HG03045 (cell line): ENCODE measurements around the gene CHST7.

Source experiments
- ATAC-seq: cut with Tn5 transposase; IDR thresholded peaks from one replicate; pipeline ENCODE4 v1.9.1; 2021; ENCODE audit warnings: mild to moderate bottlenecking, moderate library complexity; ENCODE audit not compliant: unreplicated experiment

CHST7 gene

DNA sequence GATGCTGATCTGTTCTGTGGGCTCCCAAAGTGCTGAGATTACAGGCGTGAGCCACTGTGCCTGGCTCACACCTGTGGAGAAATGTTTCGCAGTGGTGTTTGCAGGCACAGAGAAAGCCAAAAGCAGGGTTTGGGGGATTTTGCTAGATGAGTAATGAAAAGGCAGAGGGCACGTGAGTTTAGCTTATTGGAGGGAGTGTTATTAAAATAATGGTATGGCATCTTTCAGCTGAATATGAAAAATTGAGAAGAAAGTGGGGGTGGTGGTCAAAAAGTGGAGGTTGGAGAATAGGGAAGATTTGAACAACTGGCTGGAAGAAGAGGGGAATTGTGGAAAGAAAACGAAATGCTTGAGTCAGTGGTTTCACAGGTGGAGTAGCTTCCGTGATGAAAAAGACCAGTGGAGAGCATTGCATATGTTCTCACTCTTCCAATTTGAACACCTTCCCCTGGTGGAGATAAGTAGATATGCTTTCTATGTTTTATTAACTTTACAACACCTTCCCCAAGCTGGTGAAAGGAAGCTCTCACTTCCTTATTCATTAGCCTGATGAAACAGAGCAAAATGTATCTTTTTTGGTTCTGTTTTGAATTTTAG lies 1.1 kb upstream of the CHST7 start:
- no peak for ATAC-seq

DNA sequence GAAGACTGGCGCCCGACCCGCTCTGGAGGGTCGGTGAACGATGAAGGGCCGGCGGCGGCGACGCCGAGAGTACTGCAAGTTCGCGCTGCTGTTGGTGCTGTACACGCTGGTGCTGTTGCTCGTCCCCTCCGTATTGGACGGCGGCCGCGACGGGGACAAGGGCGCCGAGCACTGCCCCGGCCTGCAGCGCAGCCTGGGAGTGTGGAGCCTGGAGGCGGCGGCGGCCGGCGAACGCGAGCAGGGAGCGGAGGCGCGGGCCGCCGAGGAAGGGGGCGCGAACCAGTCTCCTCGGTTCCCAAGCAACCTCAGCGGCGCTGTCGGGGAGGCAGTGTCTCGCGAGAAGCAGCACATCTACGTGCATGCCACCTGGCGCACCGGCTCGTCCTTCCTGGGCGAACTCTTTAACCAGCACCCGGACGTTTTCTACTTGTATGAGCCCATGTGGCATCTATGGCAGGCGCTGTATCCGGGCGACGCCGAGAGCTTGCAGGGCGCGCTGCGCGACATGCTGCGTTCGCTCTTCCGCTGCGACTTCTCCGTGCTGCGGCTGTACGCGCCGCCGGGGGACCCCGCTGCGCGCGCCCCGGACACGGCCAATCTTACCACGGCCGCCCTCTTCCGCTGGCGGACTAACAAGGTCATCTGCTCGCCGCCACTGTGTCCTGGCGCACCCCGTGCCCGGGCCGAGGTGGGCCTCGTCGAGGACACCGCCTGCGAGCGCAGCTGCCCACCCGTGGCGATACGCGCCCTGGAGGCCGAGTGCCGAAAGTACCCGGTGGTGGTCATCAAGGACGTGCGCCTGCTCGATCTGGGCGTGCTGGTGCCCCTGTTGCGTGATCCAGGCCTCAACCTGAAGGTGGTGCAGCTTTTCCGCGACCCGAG lies 568 bp downstream of the CHST7 start:
- peak; percentile 35 for ATAC-seq

DNA sequence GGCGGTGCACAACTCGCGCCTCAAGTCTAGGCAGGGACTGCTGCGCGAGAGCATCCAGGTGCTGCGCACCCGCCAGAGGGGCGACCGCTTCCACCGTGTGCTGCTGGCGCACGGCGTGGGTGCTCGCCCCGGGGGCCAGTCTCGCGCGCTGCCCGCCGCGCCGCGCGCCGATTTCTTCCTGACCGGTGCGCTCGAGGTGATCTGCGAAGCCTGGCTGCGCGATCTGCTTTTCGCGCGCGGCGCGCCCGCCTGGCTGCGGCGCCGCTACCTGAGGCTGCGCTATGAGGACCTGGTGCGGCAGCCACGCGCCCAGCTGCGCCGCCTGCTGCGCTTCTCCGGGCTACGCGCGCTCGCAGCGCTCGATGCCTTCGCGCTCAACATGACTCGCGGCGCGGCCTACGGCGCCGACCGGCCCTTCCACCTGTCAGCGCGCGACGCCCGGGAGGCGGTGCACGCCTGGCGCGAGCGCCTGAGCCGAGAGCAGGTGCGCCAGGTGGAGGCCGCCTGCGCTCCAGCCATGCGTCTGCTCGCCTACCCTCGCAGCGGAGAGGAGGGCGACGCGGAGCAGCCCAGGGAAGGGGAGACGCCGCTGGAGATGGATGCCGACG lies 1.3 kb downstream of the CHST7 start:
- peak; percentile 10 for ATAC-seq

DNA sequence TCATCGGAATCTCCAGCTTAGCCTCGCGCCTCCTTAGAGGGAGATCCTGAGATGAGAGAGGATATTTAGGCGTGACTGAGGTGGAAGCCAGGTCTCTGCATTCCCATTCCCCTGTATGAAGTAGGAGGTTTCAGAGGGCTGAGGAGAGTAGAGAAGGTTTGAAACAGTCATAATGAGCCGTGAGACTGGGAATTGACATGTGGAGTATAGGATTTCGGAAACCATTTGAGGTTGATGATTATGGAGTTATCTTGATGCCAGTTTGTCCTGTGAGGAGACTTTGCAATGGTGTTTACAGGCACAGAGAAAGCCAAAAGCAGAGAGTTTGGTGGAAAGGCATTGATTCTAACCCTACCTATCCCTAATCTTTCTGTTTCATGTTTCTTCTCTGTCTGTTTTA lies 2.0 kb downstream of the CHST7 start:
- ATAC-seq, result no peak

DNA sequence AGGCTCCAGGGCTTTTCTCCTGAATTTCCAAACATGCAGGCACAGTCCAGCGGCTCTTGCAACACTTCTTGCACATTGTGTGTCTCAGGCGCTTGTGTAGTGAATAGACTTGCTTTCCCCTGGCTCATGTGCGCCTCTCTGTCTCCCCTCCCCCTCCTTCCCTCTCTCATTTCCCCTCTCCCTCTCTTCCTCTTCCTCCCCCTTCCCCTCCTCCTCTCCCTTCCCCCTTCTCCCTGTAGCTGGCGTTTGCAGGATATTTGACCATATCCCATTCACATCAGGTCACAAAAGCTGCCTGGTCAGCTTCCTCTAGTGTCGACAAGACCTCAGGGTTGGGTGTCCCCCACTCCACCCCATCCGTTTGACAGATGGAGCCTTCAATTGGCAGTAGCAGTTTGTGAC lies 2.4 kb downstream of the CHST7 start:
- no peak for ATAC-seq

DNA sequence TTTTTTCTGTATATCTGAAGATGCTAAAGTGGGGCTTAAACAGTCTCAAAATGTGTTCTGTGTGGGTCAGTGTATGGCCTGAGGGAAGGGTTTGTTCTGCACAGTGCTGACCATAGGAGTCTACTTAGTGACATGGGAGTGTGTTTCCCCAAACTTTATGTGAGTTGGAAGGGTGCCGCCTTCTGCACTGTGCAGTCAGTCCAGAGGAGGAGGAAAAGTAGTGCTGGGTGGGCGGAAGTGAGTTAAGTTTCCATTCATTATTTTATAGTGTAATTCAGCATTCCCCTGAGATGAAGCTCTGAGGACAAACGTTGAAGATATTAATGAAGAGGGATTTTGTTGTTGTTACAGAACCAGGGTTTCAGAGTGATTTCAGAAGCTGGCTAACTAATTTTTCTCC lies 2.9 kb downstream of the CHST7 start:
- ATAC-seq, result no peak

DNA sequence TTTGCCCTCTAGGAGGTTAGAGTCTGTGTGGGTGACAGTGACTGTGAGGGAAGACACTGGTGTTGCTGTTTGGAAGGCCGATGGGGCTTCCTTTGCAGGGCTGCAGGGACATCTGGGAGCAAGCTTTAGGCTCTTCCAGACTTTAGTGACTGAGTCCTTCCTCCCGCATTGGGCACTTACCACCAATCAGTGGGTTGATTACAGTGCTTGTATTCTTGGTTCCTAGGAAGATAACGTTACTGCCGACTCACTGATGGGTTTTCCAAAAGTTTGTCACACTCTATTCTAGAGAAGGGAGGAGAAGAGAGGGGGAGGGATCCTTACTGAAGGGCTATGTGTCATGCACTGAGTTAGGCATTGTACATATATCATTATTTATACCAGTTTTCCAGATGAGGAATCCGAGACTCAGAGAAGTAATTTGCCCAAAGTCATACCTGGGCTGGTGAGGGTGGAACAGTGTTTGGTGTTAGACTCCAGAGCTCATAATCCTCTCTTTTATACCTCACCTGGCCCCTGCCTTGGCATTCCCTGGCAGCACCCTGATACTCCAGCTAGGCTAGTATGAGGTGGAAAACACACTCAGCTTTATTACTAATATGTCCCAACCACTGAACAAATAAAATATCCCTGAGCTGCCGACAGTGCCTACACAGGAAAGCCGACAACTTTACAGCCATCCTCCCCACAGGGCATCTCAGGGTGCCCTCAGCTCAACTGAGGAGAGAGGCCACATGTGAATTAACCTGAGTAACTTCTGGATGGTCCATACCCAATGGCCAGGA lies 3.8 kb downstream of the CHST7 start:
- ATAC-seq, result no peak

DNA sequence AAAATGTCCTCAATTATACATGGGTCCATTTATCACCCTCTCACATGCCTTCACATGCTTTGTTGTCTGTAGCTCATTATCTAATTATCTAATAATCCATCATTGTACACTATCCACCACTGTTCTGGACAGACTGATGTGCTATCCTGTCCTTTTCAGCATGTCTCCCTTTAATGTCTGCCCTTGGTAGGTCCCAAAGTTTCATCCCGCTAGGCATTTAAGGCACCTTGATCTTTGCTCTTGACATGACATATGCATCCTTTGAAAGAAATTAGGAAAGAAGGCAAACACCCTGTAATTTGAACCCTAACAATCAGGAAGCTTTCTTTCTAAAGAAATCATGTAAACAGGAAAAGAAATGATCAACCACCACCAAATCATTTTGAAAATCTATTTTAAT lies 5.7 kb downstream of the CHST7 start:
- no peak for ATAC-seq

DNA sequence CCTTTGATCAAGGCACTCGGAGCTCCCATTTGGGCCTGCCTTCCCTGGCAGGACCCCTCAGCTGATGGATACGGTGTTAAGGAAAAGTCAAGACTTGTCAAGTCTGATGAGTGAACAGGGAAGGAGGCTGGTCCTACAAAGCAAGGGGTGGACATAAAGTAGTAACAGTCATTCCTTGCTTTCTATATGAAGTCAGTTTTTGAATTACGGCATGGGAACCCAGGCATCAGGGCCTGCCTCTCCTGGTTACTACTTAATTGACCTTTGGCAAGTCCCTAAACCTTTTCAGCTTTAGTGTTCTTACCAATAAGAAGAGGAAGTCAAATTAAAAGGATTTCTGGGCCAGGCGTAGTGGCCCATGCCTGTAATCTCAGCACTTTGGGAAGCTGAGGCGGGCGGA lies 7.0 kb downstream of the CHST7 start:
- no peak for ATAC-seq

DNA sequence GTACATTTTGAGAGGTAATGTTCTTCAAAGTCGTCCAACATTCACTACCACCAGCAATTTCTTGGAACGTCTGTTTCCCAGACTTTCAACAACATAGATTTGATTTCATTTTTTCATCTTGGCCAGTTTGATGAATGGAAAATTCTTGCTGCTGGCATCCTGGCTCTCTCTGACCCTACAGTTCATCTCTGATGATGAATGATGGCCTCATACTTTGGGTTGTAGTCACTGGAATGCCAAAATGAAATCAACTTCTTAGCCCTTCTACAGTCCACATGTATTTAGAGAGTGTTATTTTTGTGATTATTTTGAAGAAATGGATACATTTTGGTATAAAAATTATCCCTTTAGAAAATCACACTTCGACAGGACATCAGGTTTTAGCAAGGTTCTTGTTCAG lies 8.8 kb downstream of the CHST7 start:
- ATAC-seq, result no peak

DNA sequence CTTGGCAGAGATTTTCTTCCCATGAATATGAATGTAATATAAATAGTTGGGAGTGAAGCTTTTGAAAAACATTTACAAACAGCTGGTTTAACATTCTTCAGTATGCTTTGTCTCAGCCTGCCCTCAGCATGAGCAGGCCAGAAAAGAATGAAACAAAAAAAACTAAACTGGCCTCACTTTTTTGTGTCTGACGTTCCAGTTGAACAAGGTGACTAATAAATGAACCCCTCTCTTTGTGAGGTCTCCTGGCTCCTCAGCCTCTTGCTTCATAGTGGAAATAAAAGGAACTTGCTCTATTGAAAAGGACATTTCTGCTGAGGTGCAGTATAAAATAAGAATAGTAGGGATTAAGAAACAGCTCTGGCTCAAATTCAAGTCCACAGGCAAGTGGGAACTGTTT lies 9.4 kb downstream of the CHST7 start:
- no peak for ATAC-seq

DNA sequence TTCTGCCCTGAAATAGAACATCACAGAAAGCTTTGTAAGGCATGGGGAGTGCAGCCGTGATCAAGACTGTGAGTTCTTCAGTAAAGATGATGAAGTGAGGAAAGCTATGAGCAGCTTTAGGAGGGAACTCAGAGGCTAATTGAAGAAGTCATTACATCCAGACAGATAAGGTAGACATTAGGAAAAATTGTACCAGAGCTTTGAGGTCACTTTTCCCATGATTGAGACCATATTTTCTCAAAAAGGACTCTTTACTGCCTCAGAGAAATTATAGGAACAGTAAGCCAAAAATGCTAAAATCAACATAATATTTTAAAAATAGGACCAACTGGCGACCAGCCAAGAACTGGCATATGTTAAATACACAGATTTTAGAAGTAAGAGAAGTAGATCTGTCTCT lies 11.2 kb downstream of the CHST7 start:
- no peak for ATAC-seq

DNA sequence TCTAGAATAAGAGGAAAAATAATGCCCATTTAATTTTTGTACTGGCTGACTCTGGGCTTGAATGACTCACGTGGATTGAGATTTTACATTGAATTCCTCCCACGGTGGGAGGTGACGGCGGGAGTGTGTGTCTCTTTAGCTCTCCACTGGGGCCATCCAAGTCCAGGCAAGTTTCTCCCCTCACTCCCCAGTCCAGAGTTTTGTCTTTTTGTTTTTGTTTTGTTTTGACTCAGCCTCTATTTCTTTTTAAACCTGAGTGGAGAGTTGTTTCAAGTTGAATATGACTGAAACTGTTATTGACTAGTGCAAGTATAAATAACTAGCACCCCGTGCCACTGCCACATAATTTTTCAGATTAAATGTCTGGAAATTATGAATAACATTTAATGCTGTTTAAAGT lies 13.6 kb downstream of the CHST7 start:
- ATAC-seq, result no peak

DNA sequence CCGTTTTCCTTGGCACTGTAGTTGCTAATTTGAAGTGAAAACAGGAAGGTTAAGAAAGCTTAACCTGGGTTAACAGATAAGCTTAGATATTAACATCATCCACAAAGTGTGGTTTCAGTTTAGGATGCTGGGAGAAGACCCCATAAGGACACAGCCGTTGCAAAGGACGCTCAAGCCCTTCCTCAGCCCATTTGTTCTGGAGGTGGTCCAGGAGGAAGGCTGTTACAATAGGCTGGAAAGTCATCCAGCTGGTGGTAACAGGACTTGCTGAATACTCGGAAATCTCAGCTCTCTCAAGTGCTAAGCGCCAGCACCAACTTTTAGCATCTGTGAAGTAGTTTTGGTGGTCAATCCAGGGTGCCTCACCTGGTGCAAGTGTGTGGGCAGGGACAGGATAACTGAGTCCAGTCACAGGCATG lies 14.2 kb downstream of the CHST7 start:
- ATAC-seq, result no peak

DNA sequence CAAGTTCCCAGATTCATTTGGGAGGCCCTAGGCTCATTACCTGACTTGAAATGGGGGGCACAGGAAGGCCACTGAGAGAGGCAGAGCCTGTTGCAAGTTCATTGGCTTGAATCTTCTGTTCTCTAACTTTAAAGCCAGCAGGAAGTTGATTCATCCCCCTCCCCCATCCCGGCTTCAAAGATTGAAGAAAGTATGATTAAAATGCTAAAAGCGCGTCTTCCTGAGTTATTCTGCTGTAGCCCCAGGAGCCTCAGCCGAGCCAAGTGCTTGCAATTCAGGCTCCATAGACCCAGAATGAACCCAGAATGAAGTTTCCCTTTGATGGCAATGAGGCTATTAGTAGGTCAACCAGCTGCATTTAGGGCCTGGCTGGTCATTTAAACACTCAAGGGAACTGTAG lies 14.7 kb downstream of the CHST7 start:
- no peak for ATAC-seq

DNA sequence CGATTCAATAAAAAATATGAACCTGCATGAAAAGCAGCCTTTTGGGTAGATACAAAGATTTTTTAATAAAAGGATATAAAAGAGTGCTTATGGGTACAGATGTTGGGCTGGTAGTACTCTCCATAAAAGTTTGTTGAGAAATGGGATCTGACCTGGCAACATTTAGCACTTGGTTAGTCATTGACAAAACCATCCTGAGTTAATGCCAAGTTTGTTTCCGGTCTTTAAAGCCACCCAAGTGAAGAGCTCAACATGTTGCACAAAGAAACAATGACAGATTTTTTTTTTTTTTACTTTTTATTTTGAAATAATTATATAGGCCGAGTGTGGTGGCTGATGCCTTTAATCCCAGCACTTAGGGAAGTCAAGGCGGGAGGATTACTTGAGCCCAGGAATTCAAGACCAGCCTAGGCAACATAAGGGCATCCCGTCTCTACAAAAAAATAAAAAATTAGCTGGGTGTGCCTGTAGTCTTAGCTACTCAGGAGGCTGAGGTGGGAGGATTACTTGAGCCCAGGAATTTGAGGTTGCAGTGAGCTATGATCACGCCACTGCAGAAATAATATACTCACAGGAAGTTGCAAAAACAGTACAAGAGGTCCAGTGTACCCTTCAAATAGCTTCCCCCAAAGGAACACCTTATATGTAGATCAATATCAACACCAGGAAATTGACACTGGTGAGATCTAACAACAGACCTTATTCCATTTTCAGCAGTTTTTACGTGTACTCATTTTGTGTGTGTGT lies 16.6 kb downstream of the CHST7 start:
- ATAC-seq, result no peak

DNA sequence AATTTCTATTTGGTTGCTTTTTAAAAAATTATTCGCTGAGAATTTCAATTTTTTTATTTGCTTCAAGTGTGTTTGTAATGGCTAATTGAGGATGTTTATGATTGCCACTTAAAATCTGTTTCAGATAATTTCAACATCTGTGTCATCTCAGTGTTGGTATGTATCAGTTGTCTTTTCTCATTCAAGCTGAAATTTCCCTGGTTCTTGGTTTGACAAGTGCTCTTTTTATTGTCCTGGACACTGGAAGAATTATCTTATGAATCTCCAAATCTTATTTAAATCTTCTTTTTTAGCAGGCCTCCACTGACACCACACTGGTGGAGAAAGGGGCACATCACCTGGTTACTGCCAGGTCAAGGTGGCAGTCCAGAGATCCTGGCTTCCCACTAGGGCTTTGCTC lies 21.5 kb downstream of the CHST7 start:
- ATAC-seq, result no peak

DNA sequence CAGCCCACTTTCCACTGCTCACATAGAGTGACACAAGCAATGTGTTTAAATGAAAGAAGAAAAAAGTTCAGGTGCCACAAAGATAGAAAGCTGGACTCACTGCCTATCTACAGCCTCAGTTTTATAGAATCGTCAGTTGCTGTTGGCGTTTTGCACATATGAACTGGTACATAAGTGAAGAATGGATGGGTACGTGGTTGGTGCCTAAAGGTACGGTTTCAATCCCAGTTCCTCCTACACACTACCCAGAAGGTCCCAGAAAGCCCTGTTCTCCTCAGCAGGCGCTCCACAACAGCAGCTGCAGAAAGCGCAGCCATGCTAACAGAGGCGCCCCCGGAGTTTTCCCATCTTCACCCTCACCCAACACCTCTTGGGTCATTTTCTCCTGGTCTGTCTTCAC lies 23.6 kb downstream of the CHST7 start:
- ATAC-seq, result no peak

DNA sequence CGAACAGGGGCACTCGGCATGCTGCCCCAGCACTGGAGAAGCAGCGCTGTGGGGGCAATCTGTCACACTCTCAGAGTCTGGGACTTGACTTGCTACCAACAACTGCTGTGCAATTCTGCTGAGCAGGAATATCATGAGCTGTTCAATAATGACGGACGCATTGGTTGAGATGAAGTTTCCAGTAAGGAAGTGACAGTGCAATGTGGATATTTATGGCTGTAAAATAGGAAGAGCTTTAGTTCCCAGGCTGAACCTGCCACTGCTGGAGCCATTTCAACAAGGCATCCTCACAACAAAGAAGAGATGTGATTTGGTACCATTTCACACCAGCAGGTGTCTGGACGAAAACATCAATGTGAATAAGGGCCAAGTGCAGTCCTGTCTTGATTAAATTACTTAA lies 24.2 kb downstream of the CHST7 start:
- no peak for ATAC-seq

DNA sequence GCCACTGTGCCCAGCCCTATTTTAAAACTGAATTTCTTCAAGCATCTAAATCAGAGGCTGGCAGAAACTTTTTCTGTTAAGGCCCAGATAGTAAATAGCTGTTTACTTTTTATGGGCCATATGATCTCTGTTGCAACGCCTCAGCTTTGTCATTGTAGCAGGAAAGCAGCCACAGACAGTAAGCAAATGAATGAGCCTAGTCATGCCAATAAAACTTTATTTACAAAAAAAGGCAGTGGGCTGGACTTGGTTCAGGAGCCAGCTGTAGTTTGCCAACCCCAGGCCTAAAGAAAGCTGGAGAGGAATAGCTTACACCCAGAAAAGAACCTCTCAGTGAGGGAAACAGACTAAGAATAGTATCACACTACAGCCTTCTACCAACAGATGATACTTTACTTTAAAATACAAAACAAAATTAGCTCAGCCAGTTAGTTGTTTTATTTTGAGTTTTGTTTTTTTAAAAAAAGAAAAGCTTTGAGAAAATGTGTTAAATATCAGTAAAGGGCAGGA lies 25.5 kb downstream of the CHST7 start:
- ATAC-seq, result no peak

DNA sequence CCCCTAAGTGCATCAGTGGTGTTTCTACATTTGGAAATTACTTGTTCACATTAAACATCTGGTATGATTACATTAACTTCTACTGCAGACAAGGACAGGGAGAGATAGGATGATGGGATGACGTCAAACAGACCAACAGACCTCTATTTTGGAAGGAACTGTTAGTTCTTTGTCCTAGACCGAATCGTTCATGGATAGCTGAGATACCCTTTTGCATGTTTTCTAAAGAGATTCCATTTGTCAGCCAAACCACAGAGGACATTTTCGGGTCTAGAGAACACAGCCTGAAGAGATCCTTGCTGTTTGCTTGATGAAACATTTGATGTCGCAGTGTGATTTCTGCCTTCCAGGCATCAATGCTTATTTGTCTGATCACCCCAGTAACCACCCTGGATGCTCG lies 27.7 kb downstream of the CHST7 start:
- no peak for ATAC-seq
